Mesenchymal stem cell (in vitro differentiated cells and primary cell): ENCODE results near the gene FNDC3B.

Experiments
- DNase-seq: peaks from one replicate; pipeline ENCODE4 v3.0.0-alpha.2; 2013
- H2AFZ ChIP-seq: one replicate; pipeline ENCODE4 v1.6.1; 2013; ENCODE audit warnings: low read depth, mild to moderate bottlenecking, control low read depth, inconsistent platforms, low read length, moderate library complexity
- H2AK5ac ChIP-seq: 2 replicates; pipeline ENCODE4 v1.6.1; 2013; ENCODE audit warnings: low read length, moderate library complexity, mild to moderate bottlenecking, inconsistent platforms; ENCODE audit not compliant: severe bottlenecking
- H2BK120ac ChIP-seq: one replicate; pipeline ENCODE4 v1.6.1; 2013; ENCODE audit warnings: low read depth, mild to moderate bottlenecking, inconsistent platforms, low read length, moderate library complexity
- H2BK12ac ChIP-seq, 2 experiments: one replicate each; pipeline ENCODE4 v1.6.1; 2013; ENCODE audit warnings: inconsistent platforms in 2 of 2, low read length in 2 of 2, mild to moderate bottlenecking in 2 of 2, moderate library complexity in 2 of 2, control low read depth in 1 of 2
- H2BK15ac ChIP-seq: one replicate; pipeline ENCODE4 v1.6.1; 2013; ENCODE audit warnings: mild to moderate bottlenecking, low read depth, inconsistent platforms; ENCODE audit not compliant: poor library complexity, severe bottlenecking
- H2BK5ac ChIP-seq: 2 replicates; pipeline ENCODE4 v1.6.1; 2013; ENCODE audit warnings: low read depth, mild to moderate bottlenecking, low read length, control low read depth, inconsistent platforms; ENCODE audit not compliant: poor library complexity, severe bottlenecking
- H3K14ac ChIP-seq, 2 experiments: one replicate each; pipeline ENCODE4 v1.6.1; 2013; ENCODE audit warnings: inconsistent platforms in 2 of 2, low read length in 2 of 2, control low read depth in 1 of 2, mild to moderate bottlenecking in 1 of 2, moderate library complexity in 1 of 2
- H3K18ac ChIP-seq, 2 experiments: one replicate each; pipeline ENCODE4 v1.6.1; 2013; ENCODE audit warnings: inconsistent platforms in 2 of 2, low read length in 2 of 2, control low read depth in 1 of 2, low read depth in 1 of 2, mild to moderate bottlenecking in 1 of 2
- H3K23ac ChIP-seq, 2 experiments: one replicate each; pipeline ENCODE4 v1.6.1; 2013; ENCODE audit warnings: inconsistent platforms in 2 of 2, low read length in 2 of 2, mild to moderate bottlenecking in 2 of 2, moderate library complexity in 2 of 2, control low read depth in 1 of 2
- H3K27ac ChIP-seq: 2 replicates; pipeline ENCODE4 v1.5.1; 2013; ENCODE audit warnings: mild to moderate bottlenecking, moderate library complexity, low read length, control low read depth, inconsistent platforms; ENCODE audit not compliant: poor library complexity, severe bottlenecking
- H3K27me3 ChIP-seq, 2 experiments: 2 replicates each; pipeline versions ENCODE4 v1.6.1 to v1.7.0; 2013; ENCODE audit warnings: low read length in 2 of 2, mild to moderate bottlenecking in 2 of 2, moderate library complexity in 2 of 2, control low read depth in 1 of 2, inconsistent platforms in 1 of 2; ENCODE audit not compliant: control insufficient read depth in 1 of 2, insufficient read depth in 1 of 2
- H3K36me3 ChIP-seq, 2 experiments: 2 replicates each; pipeline versions ENCODE4 v1.6.1 to v1.7.0; 2013; ENCODE audit warnings: low read length in 2 of 2, control low read depth in 1 of 2, inconsistent platforms in 1 of 2, low read depth in 1 of 2, mild to moderate bottlenecking in 1 of 2; ENCODE audit not compliant: insufficient read depth in 2 of 2, control insufficient read depth in 1 of 2
- H3K4ac ChIP-seq, 2 experiments: one replicate each; pipeline ENCODE4 v1.6.1; 2013; ENCODE audit warnings: inconsistent platforms in 2 of 2, low read length in 2 of 2, mild to moderate bottlenecking in 2 of 2, moderate library complexity in 2 of 2, control low read depth in 1 of 2, low read depth in 1 of 2
- H3K4me1 ChIP-seq: 2 replicates; pipeline ENCODE4 v1.6.1; 2013; ENCODE audit warnings: low read depth, low read length, control low read depth; ENCODE audit not compliant: control insufficient read depth, insufficient read depth
- H3K4me2 ChIP-seq: 2 replicates; pipeline ENCODE4 v1.6.1; 2013; ENCODE audit warnings: low read length, mild to moderate bottlenecking, inconsistent platforms; ENCODE audit not compliant: poor library complexity, severe bottlenecking
- H3K4me3 ChIP-seq, 2 experiments: 2 replicates each; pipeline versions ENCODE4 v1.5.1 to v1.7.0; 2013; ENCODE audit warnings: low read length in 2 of 2, mild to moderate bottlenecking in 2 of 2, control low read depth in 1 of 2, low read depth in 1 of 2; ENCODE audit not compliant: insufficient read depth in 1 of 2
- H3K79me1 ChIP-seq: replicated peaks from 2 replicates; pipeline ENCODE4 v1.6.1; 2013; ENCODE audit warnings: mild to moderate bottlenecking, control low read depth, low read length, inconsistent platforms; ENCODE audit not compliant: poor library complexity, severe bottlenecking
- H3K9ac ChIP-seq: 2 replicates; pipeline ENCODE4 v1.7.0; 2013; ENCODE audit warnings: mild to moderate bottlenecking, low read length, moderate library complexity
- H3K9me3 ChIP-seq: 2 replicates; pipeline ENCODE4 v1.7.0; 2013; ENCODE audit warnings: mild to moderate bottlenecking, low read length; ENCODE audit not compliant: control insufficient read depth
- H4K8ac ChIP-seq: one replicate; pipeline ENCODE4 v1.6.1; 2013; ENCODE audit warnings: inconsistent platforms, mild to moderate bottlenecking, low read length, moderate library complexity
- H4K91ac ChIP-seq: one replicate; pipeline ENCODE4 v1.6.1; 2013; ENCODE audit warnings: mild to moderate bottlenecking, low read length, inconsistent platforms
- WGBS: methylation state at CpG from one replicate; pipeline ENCODE4 v1.1.7; 2013; ENCODE audit warnings: mixed read lengths; 5-methylcytosine and 5-hydroxymethylcytosine counted together

Gene FNDC3B

GRCh38 chr3:172397716-172398405, 358.5 kb downstream of the FNDC3B start:
- H2BK120ac ChIP-seq: no peak overlapping the region
- no peak overlapping the region for H3K18ac ChIP-seq
- H3K4ac ChIP-seq: no peak overlapping the region
- H3K14ac ChIP-seq: no peak overlapping the region
- no peak overlapping the region for H2AFZ ChIP-seq
- no peak overlapping the region for H3K27ac ChIP-seq
- peak; percentile 87 for DNase-seq
- H4K91ac ChIP-seq: no peak overlapping the region
- no peak overlapping the region for H2BK15ac ChIP-seq
- no peak overlapping the region for H4K8ac ChIP-seq
- H3K4me1 ChIP-seq: no peaks in the 10 kb centered on the region
- H3K4me2 ChIP-seq: no peak overlapping the region
- H3K9me3 ChIP-seq: no peaks in the 10 kb centered on the region
- H2BK5ac ChIP-seq: no peak overlapping the region
- no peak overlapping the region for H3K4me3 ChIP-seq
- no peak overlapping the region for H2AK5ac ChIP-seq
- H3K79me1 ChIP-seq: peaks cover 8% of the 10 kb centered on the region
- H3K9ac ChIP-seq: no peak overlapping the region
- no peak overlapping the region for H3K23ac ChIP-seq
- no peak overlapping the region for H2BK12ac ChIP-seq
- no peaks in the 10 kb centered on the region for H3K27me3 ChIP-seq
- WGBS: 14% methylated on average over 1 of the region's 1 CpG
- peaks cover 13 to 80% of the 10 kb centered on the region in 2 experiments for H3K36me3 ChIP-seq

GRCh38 chr3:172398484-172398883, 359.1 kb downstream of the FNDC3B start:
- 94% methylated on average over 2 of the region's 4 CpGs for WGBS
- Histone ChIP-seq H4K8ac (no peak overlapping the region), H3K14ac (no peak overlapping the region), H3K27me3 (no peaks in the 10 kb centered on the region), H2AK5ac (no peak overlapping the region), H3K36me3 (peaks cover 13 to 82% of the 10 kb centered on the region in 2 experiments), H3K79me1 (peaks cover 8% of the 10 kb centered on the region), H4K91ac (no peak overlapping the region), H3K27ac (no peak overlapping the region), H3K4me2 (no peak overlapping the region), H2BK12ac (no peak overlapping the region), H2BK120ac (no peak overlapping the region), H3K9ac (no peak overlapping the region), H3K4me3 (no peak overlapping the region), H2BK15ac (no peak overlapping the region), H2BK5ac (no peak overlapping the region), H2AFZ (no peak overlapping the region), H3K18ac (no peak overlapping the region), H3K23ac (no peak overlapping the region), H3K4ac (no peak overlapping the region), H3K9me3 (no peaks in the 10 kb centered on the region), H3K4me1 (no peaks in the 10 kb centered on the region)
- DNase-seq: no peak

DNA sequence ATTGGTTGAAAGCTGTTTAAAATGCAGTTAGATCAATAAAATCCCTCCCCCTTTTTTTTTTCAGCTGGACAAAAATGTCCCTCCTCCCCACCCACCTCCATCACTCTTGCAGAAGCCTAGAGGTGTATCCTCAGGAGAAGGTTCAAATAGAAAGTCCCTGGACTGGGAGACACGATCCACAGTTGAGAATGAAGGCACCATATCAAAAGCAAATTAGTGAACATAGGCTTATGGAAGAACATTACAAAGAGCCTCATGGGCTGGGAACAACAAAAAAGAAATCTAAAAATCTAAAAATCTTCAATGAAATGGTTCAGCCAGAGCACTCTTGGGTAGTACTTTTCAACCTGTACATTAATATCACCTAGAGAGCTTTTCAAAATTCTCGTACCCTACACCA, 362.7 kb downstream of the FNDC3B start:
- DNase-seq: no peak
- Histone ChIP-seq H2BK120ac (no peak overlapping the region), H3K4ac (no peak overlapping the region), H3K27me3 (no peaks in the 10 kb centered on the region), H2BK5ac (no peak overlapping the region), H3K14ac (no peak overlapping the region), H4K91ac (no peak overlapping the region), H3K27ac (no peak overlapping the region), H3K9ac (no peak overlapping the region), H2AFZ (no peak overlapping the region), H2BK12ac (no peak overlapping the region), H3K9me3 (no peaks in the 10 kb centered on the region), H3K36me3 (peaks cover 8 to 61% of the 10 kb centered on the region in 2 experiments), H3K23ac (no peak overlapping the region), H2AK5ac (no peak overlapping the region), H3K4me2 (no peak overlapping the region), H3K18ac (no peak overlapping the region), H3K79me1 (peaks cover 3% of the 10 kb centered on the region), H3K4me1 (no peaks in the 10 kb centered on the region), H3K4me3 (no peak overlapping the region), H2BK15ac (no peak overlapping the region), H4K8ac (no peak overlapping the region)
- 88% methylated on average over 1 of the region's 2 CpGs for WGBS

DNA sequence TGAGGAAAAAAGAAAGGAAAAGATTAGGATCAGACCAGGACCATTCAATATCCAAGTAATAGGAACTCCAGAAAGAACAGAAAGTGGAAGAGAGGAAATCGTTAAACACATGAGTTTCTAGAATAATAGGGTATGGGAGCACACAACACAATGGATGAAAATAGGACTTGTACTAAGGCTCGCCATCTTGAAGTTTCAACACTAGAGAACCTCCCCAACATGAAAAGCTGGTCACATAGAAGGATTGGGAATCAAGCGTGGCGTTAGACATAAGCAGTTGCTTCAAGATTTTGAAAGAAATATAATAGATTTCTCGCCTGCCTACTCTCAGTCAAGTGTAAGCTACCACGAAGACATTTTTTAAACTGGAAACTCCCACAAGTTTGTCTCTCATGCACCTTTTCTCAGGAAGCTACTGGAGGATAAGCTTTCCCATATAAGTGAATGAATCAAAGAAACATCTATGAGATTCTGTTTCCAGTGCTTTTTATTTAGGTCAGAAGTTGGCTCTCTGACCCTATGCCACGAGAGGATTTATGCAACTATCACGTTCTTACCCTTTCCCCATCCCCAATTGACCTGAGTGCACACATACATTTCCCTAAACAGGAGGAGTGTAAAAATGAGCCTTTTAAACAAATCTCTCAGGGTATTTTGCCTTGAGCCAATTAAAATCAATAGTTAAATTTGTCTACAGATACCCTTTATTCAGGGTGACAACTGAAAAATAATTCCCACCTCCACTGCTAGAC, 363.7 kb downstream of the FNDC3B start:
- no peak overlapping the region for H2BK15ac ChIP-seq
- WGBS: 91% methylated on average over 6 of the region's 8 CpGs
- no peaks in the 10 kb centered on the region for H3K27me3 ChIP-seq
- H3K9me3 ChIP-seq: no peaks in the 10 kb centered on the region
- H3K14ac ChIP-seq: no peak overlapping the region
- no peak overlapping the region for H3K4me2 ChIP-seq
- DNase-seq: no peak
- no peak overlapping the region for H3K23ac ChIP-seq
- no peak overlapping the region for H2BK12ac ChIP-seq
- no peak overlapping the region for H3K4me3 ChIP-seq
- no peak overlapping the region for H3K9ac ChIP-seq
- H2AFZ ChIP-seq: no peak overlapping the region
- no peaks in the 10 kb centered on the region for H3K4me1 ChIP-seq
- no peak overlapping the region for H3K18ac ChIP-seq
- H3K4ac ChIP-seq: no peak overlapping the region
- H2BK120ac ChIP-seq: no peak overlapping the region
- no peak overlapping the region for H3K27ac ChIP-seq
- H3K36me3 ChIP-seq: peaks cover 6 to 51% of the 10 kb centered on the region in 2 experiments
- no peak overlapping the region for H4K8ac ChIP-seq
- H2AK5ac ChIP-seq: no peak overlapping the region
- peaks cover 3% of the 10 kb centered on the region for H3K79me1 ChIP-seq
- H4K91ac ChIP-seq: no peak overlapping the region
- H2BK5ac ChIP-seq: no peak overlapping the region
